ENCODE results near the gene SIGLEC14. TPM values are rescaled to one million over a fixed set of nuclear protein-coding genes. Genes with fewer than 3 reads are reported as not detected.

The SIGLEC14 gene
- total and polyA plus RNA-seq, 12 donors = 0.44 to 29.0 (median 8.7) TPM; not detected in 1

- intact Hi-C loops (cut with DNase I) = no loop called here
Observed at GRCh38 chr19:51607077-51607476, 39.5 kb downstream of the SIGLEC14 start.

GRCh38 chr19:51602189-51602854 lies 44.3 kb downstream of the SIGLEC14 start:
- Histone ChIP-seq H3K36me3 (replicated peaks in 1 of 2) (no peaks in the 10 kb centered on the region), H3K9me3 (replicated peaks in 1 of 3) (no peaks in the 10 kb centered on the region), H3K4me3 (no peak overlapping the region), H3K27ac (no peak overlapping the region), H3K4me1 (replicated peaks in 1 of 2) (no peaks in the 10 kb centered on the region), H3K27me3 (peaks cover 4% of the 10 kb centered on the region)
- DNase-seq = no peak
- WGBS, 4 donors = 90 to 95% (median 93%) methylated on average over 18 to 20 of the region's 20 CpGs
- TF ChIP-seq CTCF (IDR thresholded peaks at IDR 0.05) = no peak
- no peak for TF ChIP-seq POLR2A (IDR thresholded peaks at IDR 0.05)
- intact Hi-C loops (cut with DNase I) = no loop called here

More at GRCh38 chr19:51607077-51607476, 39.5 kb downstream of the SIGLEC14 start:
- H3K27ac ChIP-seq = no peak overlapping the region
- DNase-seq = no peak
- TF ChIP-seq CTCF (IDR thresholded peaks at IDR 0.05) (no peak), POLR2A (IDR thresholded peaks at IDR 0.05) (no peak)
- H3K27me3 ChIP-seq = no peaks in the 10 kb centered on the region
- H3K4me1 ChIP-seq (replicated peaks in 1 of 2) = no peaks in the 10 kb centered on the region
- H3K36me3 ChIP-seq (replicated peaks in 1 of 2) = no peaks in the 10 kb centered on the region
- no peaks in the 10 kb centered on the region for H3K9me3 ChIP-seq (replicated peaks in 1 of 3)
- 59 to 62% (median 60%) methylated on average over 6 of the region's 6 CpGs for WGBS, 4 donors
- H3K4me3 ChIP-seq = no peak overlapping the region

GRCh38 chr19:51600940-51601580 lies 45.6 kb downstream of the SIGLEC14 start:
- intact Hi-C loops (cut with DNase I) = no loop called here
- 17 to 31% (median 24%) methylated on average over 12 to 59 of the region's 59 CpGs for WGBS, 4 donors
- no peaks in the 10 kb centered on the region for H3K9me3 ChIP-seq (replicated peaks in 1 of 3)
- no peak for TF ChIP-seq CTCF (IDR thresholded peaks at IDR 0.05)
- no peak for TF ChIP-seq POLR2A (IDR thresholded peaks at IDR 0.05)
- no peak overlapping the region for H3K27ac ChIP-seq
- H3K36me3 ChIP-seq (replicated peaks in 1 of 2) = no peaks in the 10 kb centered on the region
- H3K27me3 ChIP-seq = peaks cover 4% of the 10 kb centered on the region
- no peaks in the 10 kb centered on the region for H3K4me1 ChIP-seq (replicated peaks in 1 of 2)
- no peak for DNase-seq
- no peak overlapping the region for H3K4me3 ChIP-seq

- WGBS, 4 donors = 95 to 96% (median 96%) methylated on average over 10 of the region's 10 CpGs
Observed at GRCh38 chr19:51599084-51599483, 47.5 kb downstream of the SIGLEC14 start.

More at GRCh38 chr19:51599084-51599483, 47.5 kb downstream of the SIGLEC14 start:
- no peak for DNase-seq
- Histone ChIP-seq H3K27ac (no peak overlapping the region), H3K9me3 (replicated peaks in 1 of 3) (no peaks in the 10 kb centered on the region), H3K36me3 (replicated peaks in 1 of 2) (no peaks in the 10 kb centered on the region), H3K27me3 (peaks cover 4% of the 10 kb centered on the region), H3K4me3 (no peak overlapping the region), H3K4me1 (replicated peaks in 1 of 2) (no peaks in the 10 kb centered on the region)
- intact Hi-C loops (cut with DNase I) = no loop called here
- TF ChIP-seq CTCF (IDR thresholded peaks at IDR 0.05) = no peak
- no peak for TF ChIP-seq POLR2A (IDR thresholded peaks at IDR 0.05)

Data from adrenal gland (tissue), 12 donors.